HG03565 (cell line): ENCODE measurements around the gene NTRK1.

Source experiments
- ATAC-seq: cut with Tn5 transposase; IDR thresholded peaks from one replicate; pipeline ENCODE4 v1.9.1; 2021; ENCODE audit warnings: mild to moderate bottlenecking, moderate library complexity; ENCODE audit not compliant: unreplicated experiment

The NTRK1 gene

GRCh38 chr1:156836892-156837291 lies 23.8 kb upstream of the NTRK1 start:
- ATAC-seq, result no peak

- no peak for ATAC-seq
Observed at GRCh38 chr1:156838972-156839371, 21.7 kb upstream of the NTRK1 start.

- ATAC-seq, result no peak
Observed at GRCh38 chr1:156839426-156840109, 21.1 kb upstream of the NTRK1 start.

- ATAC-seq, result no peak
Observed at GRCh38 chr1:156840186-156840897, 20.3 kb upstream of the NTRK1 start.

- no peak for ATAC-seq
Observed at GRCh38 chr1:156840898-156841279, 19.8 kb upstream of the NTRK1 start.

- no peak for ATAC-seq
Observed at GRCh38 chr1:156841295-156841855, 19.3 kb upstream of the NTRK1 start.

- ATAC-seq, result no peak
Observed at GRCh38 chr1:156842618-156843300, 17.9 kb upstream of the NTRK1 start.

- ATAC-seq, result no peak
Observed at GRCh38 chr1:156844102-156844501, 16.6 kb upstream of the NTRK1 start.

GRCh38 chr1:156844638-156845037 lies 16.0 kb upstream of the NTRK1 start:
- ATAC-seq, result no peak

- no peak for ATAC-seq
Observed at GRCh38 chr1:156845055-156845952, 15.4 kb upstream of the NTRK1 start.

GRCh38 chr1:156845953-156846545 lies 14.6 kb upstream of the NTRK1 start:
- no peak for ATAC-seq

- ATAC-seq, result no peak
Observed at GRCh38 chr1:156846643-156847042, 14.0 kb upstream of the NTRK1 start.

- ATAC-seq, result no peak
Observed at GRCh38 chr1:156847591-156848460, 12.8 kb upstream of the NTRK1 start.

- ATAC-seq, result no peak
Observed at GRCh38 chr1:156848461-156849150, 12.1 kb upstream of the NTRK1 start.

- no peak for ATAC-seq
Observed at GRCh38 chr1:156849151-156849496, 11.5 kb upstream of the NTRK1 start.

- no peak for ATAC-seq
Observed at GRCh38 chr1:156851779-156852417, 8.8 kb upstream of the NTRK1 start.

GRCh38 chr1:156852418-156852874 lies 8.2 kb upstream of the NTRK1 start:
- ATAC-seq, result no peak

GRCh38 chr1:156853761-156854160 lies 6.9 kb upstream of the NTRK1 start:
- no peak for ATAC-seq
